Measurements from ENCODE around the gene RGS9.

The RGS9 gene

DNA sequence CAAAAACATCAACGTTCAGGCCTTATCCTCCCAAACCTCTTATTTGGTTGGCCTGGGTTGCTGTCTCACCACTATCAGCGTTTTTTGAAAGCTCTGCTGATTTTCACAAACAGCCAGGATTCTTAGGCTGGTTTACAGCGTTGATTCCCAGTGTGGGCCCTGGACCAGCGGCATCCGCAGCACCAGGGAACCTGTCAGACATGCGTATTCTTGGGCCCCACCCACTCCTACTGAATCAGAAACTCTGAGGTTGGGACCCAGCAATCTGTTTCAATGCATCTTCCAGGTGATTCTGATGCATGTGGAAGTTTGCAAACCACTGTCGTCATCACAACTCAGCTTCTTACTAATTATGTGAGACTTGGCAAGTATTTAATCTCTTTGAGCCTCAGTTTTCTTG is 58.5 kb downstream of the RGS9 start:
- no peak for DNase-seq (ENCODE audit: low read depth in 1 of 2, low spot score in 1 of 2)
- no peak overlapping the region for H3K4me3 ChIP-seq (replicated peaks; ENCODE audit: insufficient read depth, low read length)
- TF ChIP-seq GABPA (IDR thresholded peaks at IDR 0.05; ENCODE audit: low read depth) (no peak), POLR2AphosphoS5 (IDR thresholded peaks at IDR 0.05; ENCODE audit: low read depth) (no peak), SPI1 (IDR thresholded peaks at IDR 0.05; ENCODE audit: borderline replicate concordance, low read depth) (no peak), CTCF (IDR thresholded peaks at IDR 0.05; ENCODE audit: insufficient read depth, low read length) (no peak)
- TF ChIP-seq, protein P1, sequence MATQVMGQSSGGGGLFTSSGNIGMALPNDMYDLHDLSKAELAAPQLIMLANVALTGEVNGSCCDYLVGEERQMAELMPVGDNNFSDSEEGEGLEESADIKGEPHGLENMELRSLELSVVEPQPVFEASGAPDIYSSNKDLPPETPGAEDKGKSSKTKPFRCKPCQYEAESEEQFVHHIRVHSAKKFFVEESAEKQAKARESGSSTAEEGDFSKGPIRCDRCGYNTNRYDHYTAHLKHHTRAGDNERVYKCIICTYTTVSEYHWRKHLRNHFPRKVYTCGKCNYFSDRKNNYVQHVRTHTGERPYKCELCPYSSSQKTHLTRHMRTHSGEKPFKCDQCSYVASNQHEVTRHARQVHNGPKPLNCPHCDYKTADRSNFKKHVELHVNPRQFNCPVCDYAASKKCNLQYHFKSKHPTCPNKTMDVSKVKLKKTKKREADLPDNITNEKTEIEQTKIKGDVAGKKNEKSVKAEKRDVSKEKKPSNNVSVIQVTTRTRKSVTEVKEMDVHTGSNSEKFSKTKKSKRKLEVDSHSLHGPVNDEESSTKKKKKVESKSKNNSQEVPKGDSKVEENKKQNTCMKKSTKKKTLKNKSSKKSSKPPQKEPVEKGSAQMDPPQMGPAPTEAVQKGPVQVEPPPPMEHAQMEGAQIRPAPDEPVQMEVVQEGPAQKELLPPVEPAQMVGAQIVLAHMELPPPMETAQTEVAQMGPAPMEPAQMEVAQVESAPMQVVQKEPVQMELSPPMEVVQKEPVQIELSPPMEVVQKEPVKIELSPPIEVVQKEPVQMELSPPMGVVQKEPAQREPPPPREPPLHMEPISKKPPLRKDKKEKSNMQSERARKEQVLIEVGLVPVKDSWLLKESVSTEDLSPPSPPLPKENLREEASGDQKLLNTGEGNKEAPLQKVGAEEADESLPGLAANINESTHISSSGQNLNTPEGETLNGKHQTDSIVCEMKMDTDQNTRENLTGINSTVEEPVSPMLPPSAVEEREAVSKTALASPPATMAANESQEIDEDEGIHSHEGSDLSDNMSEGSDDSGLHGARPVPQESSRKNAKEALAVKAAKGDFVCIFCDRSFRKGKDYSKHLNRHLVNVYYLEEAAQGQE (IDR thresholded peaks at IDR 0.05; ENCODE audit: insufficient replicate concordance, low read depth) = no peak
- H3K27me3 ChIP-seq (ENCODE audit: insufficient read depth, poor library complexity, severe bottlenecking) = no peaks in the 10 kb centered on the region
- H3K27ac ChIP-seq (replicated peaks) = no peak overlapping the region

DNA sequence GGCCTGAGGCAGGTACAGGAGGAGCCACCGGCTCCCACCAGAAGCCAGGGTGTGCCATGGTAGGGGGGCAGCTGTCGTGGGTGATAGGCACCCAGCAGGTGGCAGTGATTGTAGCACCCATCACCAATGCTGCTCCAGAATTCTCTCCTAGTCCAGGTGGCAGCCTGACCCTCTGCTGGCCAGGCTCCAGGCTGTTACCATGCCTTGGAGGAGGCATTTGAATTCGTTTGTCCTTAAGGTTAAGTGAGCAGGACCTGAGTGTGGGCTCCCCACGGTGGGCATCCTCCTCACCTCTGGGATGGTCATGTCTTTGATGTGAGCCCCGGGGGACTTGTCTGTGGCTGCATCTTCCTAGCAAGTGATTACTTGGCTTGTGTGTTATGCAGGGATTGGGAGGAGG is 59.4 kb downstream of the RGS9 start:
- DNase-seq (ENCODE audit: low read depth in 1 of 2, low spot score in 1 of 2) = no peak
- TF ChIP-seq CTCF (IDR thresholded peaks at IDR 0.05; ENCODE audit: insufficient read depth, low read length) (no peak), GABPA (IDR thresholded peaks at IDR 0.05; ENCODE audit: low read depth) (no peak)
- TF ChIP-seq, protein P1 (IDR thresholded peaks at IDR 0.05; ENCODE audit: insufficient replicate concordance, low read depth) = no peak
- no peak overlapping the region for H3K4me3 ChIP-seq (replicated peaks; ENCODE audit: insufficient read depth, low read length)
- H3K27me3 ChIP-seq (ENCODE audit: insufficient read depth, poor library complexity, severe bottlenecking) = no peaks in the 10 kb centered on the region
- no peak overlapping the region for H3K27ac ChIP-seq (replicated peaks)

DNA sequence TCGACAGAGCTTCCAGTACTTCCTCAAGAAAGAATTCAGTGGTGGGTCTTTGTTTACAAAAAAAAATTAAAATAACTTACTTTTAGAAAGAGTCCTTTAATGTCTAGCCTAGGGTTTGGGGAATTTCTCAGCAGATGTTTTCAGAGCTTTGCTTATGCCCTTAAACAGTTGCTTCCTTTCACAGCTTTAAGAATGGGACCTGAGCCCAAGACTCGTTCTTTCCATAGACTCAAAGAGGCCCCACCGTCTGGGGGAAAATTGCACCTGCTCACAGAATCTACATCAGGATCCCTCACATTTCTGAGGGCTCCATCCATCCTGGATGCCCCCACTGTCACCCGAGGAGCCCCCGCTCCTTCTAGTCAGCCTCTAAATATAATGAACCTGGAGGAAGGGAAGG is 60.0 kb downstream of the RGS9 start:
- Histone ChIP-seq H3K4me3 (replicated peaks; ENCODE audit: insufficient read depth, low read length) (no peak overlapping the region), H3K27ac (replicated peaks) (no peak overlapping the region), H3K27me3 (ENCODE audit: insufficient read depth, poor library complexity, severe bottlenecking) (no peaks in the 10 kb centered on the region)
- DNase-seq (ENCODE audit: low read depth in 1 of 2, low spot score in 1 of 2) = no peak
- TF ChIP-seq POLR2AphosphoS5 (IDR thresholded peaks at IDR 0.05; ENCODE audit: low read depth) = no peak
- no peak for TF ChIP-seq SPI1 (IDR thresholded peaks at IDR 0.05; ENCODE audit: borderline replicate concordance, low read depth)
- TF ChIP-seq, protein P1 (IDR thresholded peaks at IDR 0.05; ENCODE audit: insufficient replicate concordance, low read depth) = no peak
- no peak for TF ChIP-seq CTCF (IDR thresholded peaks at IDR 0.05; ENCODE audit: insufficient read depth, low read length)
- TF ChIP-seq GABPA (IDR thresholded peaks at IDR 0.05; ENCODE audit: low read depth) = no peak

Data from HL-60 (cell line).